ENCODE data around the gene UCP3.
"Not testable (repeated sequence)": the region's sequence is repeated elsewhere in the genome, so short reads cannot be mapped to it uniquely, and the experiment has no call there.

The UCP3 gene

DNA sequence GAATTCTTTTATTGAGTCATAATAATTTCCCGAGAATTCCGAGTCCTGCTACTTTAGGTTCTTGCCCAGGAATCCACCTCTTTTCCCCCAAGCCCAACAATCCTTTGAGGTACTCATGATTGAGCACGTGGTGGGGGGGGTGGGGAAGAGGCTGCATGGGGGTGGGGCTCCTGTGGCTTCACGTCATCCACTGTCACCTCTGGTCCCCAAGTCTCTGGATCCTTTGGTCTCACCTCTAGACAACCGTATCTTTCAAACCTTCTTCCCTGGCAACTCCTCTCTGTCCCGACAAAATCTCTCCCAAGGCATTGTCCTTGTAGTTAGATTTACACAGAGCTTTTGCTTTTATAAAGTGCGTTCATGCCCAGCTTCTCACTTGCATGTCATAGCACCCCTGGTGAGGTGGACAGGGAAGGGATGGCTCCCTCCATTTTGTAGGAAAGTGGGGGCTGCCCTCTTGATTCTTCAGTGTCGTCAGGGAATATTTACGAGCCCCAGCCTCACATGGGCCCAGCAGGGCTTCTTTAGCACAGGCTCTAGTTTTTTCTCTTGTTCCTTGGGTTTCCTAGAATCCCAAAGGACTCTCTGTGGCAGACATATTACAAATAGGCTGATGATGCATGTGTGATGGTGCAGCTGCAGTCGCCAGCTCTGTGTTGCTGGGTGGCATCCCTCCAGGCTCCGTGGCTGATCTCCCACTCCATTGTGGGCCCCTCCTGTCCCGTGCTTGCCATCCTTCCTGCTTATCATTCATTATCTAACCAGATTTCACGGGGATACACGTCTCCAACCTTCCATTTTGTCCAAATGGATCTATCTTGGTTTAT is 8.4 kb downstream of the UCP3 start:
- DNase-seq: no peak

DNA sequence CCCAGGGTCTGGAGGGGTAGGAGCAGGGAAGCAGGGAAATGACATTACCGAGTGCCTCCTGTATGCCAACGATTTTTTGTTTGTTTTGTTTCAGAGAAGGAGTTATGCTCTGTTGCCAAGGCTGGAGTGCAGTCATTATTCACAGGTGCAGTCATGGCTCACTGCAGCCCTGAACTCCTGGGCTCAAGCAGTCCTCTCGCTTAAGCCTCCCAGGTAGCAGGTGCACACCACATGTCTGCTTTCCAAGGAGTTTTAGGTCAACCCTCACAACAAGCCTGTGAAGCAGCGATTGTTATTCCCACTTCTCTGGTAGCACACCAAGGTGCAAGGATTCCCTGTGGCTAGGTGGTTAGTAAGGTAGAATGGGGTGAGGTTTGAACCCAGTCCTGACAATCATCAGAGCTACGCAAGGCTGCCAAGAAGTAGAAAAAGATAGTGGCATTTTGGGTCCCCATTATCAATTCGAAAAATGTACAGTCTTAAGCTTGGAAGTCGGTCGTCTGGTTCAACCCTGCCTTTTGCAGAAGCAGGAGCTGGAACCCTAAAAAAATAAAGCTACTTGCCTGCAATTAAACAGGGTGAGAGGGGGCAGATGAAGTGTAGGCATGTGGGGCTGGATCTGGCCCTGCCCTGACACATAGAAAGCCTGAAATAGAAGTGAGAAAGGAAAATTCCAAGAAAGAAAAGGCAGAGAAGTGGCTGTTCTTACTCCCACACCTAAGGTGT is 9.1 kb downstream of the UCP3 start:
- no peak for DNase-seq

DNA sequence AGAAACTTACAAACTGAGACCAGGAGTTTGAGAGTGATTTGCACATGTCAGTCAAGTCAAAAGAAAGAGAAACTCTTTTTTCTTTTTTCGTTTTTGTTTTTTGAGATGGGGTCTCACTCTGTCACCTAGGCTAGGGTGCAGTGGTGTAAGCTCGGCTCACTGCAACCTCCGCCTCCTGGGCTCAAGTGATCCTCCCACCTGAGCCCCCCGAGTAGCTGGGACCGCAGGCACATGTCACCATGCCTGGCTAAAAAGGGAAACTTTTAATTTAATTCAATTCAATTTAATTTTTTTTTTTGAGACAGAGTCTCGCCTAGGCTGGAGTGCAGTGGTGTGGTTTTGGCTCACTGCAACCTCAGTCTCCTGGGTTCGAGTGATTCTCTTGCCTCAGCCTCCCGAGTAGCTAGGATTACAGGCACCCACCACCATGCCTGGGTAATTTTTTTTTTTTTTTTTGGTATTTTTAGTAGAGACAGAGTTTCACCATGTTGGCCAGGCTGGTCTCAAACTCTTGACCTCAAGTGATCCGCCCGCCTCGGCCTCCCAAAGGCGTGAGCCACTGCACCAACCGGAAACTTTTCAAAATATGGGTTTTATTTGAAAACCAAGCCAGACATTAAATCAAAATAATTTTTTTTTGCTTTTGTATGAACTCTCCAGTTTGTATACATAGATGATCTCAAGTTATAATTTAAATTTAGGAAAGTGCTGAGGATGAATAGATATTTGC is 9.9 kb downstream of the UCP3 start:
- no peak for DNase-seq

DNA sequence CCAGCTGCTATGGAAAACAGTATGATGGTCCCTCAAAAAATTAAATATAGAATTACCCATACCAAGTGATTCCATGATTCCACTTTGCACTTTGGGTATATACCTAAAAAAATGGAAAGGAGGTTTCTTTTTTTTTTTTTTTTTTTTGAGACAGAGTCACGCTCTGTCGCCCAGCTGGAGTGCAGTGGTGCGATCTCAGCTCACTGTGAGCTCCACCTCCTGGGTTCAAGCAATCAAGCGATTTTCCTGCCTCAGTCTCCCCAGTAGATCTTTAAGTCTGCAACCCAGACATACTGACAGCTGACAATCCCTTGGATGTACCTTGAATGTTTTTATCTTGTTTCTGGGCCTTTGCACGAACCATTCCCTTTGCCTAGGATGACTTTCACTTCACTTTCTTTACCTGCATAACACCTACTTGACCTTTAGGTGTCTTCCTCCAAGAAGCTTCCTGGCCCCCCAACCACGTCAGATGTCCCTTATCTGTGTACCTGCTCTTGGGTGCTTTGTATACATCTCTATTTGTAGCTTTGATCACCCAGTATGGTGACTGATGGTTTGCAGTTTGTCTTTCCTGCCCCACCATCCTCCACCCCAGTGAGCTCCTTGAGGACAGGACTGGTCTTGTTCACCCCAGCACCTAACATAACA is 11.6 kb downstream of the UCP3 start:
- no peak for DNase-seq

DNA sequence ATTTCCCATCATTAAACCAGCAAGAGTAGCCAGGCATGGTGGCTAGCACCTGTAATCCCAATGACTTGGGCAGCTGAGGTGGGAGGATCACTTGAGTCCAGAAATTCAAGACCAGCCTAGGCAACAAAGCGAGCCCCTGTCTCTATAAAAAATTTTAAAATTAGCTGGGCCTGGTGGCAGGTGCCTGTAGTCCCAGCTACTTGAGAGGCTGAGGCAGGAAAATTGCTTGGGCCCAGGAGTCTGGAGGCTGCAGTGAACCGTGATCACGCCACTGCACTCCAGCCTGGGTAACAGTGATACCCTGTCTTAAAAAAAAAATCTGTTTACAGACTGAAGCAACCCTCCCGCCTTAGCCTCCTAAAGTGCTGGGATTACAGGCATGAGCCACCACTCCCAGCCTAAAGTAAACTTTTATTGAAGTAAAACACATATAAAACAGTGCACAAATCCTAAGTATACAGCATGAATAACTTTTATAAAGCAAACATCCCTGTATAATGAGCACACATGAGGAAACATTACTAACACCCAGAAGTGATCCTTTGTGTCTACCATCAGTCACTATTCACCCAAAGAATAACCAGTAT is 12.6 kb downstream of the UCP3 start:
- DNase-seq: no peak

DNA sequence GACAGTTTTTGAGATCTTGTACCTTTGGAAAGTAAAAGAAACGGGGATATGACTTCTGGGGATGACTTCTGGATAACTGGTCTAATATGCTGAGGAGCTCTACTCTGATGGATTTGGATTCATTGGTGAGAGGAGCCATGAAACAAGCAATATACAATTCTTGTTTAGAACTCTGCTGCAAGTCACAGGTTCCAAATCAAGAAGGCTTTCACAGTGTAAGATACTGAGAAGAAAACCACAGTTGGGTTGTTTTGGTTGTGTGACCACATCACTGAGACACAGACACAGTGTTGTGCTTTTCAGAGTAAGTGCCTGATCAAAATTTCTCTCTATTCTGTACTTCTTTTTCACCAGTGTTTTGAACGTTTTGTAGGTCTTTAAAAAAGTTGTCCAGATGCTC is 13.2 kb downstream of the UCP3 start:
- peak; percentile 54 for DNase-seq

DNA sequence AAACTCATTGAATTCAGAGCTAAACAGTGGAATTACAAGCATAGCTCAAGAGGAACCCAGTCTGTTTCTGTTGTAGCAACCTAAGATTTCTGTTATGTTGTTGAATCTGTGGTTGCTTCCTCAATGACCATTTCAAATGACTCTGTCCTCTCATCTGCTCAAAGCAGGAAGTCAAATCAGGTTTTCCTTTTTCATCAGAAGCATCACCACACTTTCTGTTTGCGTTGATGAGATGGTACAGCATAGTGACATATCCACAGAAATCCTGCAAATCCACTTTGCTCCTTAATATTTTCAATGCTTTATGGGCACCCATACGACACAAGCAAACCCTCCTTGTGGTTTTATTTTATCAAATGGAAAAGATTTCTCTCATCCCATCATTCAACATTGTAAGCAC is 13.6 kb downstream of the UCP3 start:
- no peak for DNase-seq

DNA sequence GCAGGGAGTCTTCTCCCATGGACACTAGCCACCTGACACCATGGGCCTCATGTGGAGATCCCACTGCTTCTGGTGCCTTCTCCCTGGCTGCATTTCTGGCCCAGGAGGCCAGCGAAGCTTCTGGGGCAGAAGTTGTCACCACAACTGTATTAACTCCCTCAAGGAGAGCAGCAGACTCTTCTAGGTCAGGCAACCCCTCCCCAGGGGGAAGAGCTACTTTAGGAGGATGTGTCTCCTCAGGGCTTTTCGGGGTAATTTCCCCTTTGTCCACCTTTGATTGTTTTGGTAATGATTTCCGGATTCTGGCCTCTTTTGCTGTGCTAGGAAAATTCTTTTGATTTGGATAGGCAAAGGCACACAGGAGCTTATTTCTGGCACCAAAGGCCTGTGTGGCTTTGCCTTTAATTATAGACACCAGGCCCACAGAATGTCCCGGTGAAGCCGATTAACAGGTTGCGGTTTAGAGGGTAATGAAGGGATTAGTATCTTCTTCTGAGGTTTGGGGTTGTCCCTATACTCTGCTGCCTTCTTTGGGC is 17.3 kb downstream of the UCP3 start:
- DNase-seq: no peak

DNA sequence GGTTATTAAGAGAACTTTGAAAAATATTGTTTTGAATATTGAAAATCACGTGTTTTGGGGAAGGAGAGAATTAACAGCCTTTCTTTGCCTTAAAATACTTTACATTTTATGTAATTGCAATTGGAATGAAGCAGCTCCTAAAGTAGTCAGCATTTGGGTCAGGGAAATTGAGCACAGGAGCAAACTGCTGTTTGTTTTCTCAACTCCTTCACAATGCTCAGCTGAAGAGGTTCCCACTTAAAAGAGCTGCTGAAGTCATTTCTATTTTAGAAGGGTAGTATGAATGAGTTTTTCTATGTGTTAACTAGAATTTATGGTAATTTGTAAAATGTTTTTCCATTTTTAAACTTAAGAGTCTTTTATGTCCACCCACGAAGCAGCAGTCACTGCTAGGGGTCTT is 18.2 kb downstream of the UCP3 start:
- no peak for DNase-seq

DNA sequence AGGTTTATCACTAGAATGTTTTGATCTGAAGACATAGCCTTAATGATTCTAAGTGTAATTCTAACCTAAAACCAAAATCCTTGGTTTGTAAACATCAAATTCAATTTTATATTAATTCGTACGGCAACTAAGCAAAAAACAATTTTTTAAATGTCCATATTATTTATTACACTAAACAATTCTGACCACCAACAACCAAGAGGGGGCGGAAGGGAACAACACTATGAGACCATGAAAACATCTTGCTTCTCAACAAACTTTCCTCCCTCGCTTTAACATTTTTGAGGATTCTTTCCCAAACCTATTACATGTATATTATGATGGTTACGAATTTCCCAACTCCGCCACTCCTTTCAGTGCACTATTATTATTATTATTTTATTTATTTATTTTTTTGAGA is 19.7 kb downstream of the UCP3 start:
- DNase-seq: no peak

DNA sequence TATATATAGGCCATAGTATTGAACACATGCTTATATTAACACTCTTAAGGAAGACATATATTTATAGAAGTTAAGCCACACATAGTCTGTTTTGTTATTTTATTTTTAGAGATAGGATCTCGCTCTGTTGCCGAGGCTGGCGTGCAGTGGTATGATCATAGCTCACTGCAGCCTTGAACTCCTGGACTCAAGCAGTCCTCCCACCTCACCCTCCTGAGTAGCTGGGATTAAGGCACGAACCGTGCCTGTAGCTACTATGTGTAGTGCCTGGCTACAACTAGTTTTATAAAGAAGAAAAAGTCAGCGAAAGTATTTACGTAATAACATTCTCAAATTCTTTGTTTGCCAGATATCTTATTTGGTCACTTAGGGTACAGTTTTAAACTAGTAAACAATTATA is 20.7 kb downstream of the UCP3 start:
- DNase-seq: no peak

DNA sequence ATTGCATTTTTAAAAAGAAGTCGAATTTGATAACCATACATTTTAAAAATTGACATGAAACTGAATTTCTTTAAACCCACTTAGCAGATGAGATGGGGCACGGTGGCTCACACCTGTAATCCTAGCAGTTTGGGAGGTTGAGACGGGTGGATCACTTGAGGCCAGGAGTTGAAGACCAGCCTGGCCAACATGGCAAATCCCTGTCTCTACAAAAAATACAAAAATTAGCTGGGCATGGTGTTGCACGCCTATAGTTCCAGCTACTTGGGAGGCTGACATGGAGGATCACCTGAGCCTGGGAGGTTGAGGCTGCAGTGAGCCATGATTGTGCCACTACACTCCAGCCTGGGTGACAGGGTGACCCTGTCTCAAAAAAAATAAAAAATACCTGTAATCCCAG is 23.2 kb downstream of the UCP3 start:
- not testable (repeated sequence) for DNase-seq

DNA sequence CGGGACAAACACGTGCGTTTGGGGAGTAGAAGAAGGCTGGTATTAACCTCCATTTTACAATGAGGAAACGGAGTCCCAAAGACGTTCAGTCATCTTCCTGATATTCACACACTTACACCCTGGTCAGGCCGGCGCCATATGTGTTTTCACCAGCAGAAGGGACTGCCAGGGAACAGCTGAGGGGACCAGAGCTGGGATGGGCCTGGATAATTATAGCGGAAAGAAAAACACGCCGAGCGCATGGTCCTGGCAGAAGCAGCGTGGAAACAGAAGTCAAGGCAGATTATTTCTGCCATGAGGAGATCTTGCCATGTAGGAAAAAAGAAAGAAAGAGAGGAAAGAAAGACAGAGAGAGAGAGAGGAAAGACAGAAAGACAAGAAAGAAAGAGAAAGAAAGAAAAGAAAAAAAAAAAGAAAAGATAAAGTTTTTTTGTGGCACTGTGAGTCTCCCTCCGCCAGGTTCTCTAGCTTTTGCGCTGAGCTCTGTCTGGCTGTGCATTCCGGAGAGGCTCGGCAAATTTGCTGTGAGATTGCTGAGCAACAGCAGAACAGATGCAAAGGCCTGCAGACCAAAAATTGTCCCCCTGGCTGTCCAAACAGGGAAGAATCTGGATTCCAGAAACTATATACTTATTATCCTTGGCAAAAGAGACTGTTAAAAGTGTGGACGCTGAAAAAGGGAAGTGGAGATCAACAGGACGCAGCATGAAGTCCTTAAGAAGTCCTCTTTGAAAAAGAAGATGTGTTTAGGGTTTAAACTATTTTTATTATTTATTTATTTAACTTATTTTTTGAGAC is 24.9 kb downstream of the UCP3 start:
- no peak for DNase-seq

DNA sequence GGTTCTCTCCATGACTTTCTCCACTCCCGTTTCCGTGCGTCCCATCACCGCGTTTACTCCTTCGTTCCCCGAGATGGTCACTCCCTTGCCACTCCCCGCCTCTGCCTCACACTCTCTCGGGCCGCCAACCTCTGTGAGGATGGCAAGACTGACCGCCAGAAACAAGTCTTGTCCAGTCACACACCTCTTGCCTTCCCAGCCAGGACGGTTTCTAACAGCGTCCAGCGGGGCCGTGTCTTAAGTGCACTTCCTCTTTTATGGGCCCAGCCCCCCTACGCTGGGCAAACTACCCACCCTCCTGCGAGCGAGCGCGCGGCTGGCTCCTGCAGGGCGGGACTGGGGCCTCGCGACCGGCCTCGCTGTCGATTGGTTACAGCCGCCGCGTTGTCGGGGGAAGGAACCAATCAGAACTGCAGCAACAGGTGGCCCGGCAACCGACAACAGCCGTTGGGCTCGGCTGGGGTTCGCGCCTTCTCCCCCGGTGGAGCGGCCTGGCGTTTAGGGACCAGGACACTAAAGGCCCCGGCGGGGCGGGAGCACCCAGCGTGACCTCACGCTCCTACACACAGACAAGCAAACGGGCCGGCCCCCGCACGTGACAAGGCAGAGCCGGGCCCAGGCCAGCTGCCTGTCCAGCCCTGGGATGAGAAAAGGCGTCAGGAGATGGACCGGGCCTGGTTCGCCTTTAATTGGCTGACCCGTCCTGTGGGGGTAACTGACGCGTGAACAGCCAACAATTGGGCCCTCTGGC is 25.7 kb downstream of the UCP3 start:
- DNase-seq: peak; percentile 90

DNA sequence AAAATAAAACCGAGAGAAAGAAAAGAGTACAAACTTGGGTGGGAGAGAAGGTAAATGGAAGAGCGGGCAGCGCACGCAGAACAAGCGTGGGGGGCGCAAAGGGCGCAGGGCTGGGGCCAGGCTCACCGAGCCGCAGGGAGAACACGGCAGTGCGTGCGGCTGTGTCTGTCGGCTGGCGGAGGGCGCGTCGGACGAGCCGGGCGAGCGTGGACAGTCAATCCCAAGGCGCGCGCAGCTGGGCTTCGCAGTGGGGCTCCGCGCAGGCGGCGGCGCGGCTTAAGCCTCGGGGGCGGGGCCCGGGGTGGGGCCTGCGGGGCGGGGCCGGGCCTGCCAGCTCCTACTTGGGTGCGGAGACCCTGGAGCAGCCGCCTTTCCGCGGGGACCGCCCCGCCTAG is 26.3 kb downstream of the UCP3 start, which contains the start of gene UCP2:
UCP2 (minus strand) TSS at position 249 of the 395 bp plus-strand sequence. CDS start 4,465 bp downstream, outside the sequence.
- DNase-seq: peak; percentile 71

DNA sequence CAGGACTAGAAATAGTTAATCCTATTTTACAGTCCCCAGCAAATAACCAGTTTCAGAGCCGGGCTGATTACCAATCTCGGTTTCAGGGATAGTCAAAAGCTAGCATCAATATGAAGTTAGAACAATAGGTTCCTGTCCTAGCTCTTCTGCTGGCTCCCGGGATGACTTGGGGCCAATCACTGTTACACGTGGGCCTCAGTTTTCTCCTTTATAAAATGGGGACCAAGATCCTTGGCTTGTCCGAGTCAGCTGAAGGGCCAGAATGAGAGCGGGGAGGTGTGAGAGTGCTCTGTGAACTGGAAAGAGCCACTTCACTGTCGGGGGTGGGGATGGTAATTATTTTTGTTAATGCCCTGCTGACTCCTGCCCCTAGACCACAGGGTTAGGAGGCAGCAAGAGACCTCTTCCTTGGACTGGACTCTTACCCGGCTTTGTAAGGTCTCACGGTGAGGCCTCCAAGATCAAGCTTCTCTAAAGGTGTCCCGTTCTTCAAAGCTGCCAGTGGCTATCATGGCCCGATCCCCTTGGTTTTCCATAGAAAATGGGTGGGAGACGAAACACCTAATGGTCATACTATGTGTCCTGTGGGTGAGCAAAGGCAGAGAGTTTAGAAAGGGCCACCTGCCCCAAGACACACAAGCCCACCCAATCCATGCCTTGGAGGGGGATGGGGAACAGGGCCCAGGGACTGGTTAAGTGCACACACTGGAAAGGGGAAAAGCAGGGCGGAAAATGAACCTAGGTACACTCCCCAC is 27.7 kb downstream of the UCP3 start:
- no peak for DNase-seq

DNA sequence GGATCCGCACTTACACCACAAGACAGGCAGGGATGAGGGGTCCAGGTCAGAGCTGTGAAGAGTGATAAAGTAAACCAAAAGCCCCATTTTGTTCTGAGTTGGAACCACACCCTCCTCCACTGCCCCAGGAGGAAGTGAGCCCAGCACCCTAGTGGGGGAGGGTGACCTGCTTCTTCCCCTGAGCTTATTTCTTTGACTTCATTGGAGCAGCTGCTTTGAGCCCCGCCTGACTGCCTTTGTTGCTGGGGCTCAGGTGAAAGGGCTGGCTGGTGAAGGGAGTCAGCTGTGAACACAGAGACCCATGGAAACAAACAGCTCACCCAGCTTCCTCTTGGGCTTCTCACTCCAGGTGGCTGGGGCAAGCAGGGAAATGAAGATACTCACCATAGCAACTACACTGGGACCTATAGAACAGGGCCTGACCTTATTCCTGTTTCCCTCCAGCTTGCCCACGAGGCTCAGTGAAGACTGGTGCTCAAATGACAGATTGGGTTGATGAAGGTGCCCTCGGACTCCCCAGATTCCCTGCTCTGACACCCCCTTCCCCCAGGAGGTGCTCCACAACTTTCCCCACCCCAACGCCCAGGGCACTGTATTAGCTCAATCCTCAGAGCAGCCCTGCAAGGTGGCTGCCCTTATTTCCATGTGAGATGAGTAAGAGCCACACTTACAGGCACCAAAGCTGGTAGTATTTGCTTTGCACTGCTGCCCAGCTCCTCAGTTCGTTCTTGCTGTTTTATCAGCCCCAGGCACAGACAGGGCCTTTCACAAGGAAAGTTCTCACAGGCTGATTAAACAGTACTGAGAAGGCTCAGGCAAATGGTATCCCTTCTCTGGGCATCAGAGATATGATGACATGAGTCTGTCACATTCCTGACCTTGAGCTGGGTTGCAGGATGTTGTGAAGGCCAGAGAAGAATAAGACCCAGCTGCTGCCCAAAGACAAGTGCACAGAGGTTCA is 28.6 kb downstream of the UCP3 start:
- peak; percentile 72 for DNase-seq

DNA sequence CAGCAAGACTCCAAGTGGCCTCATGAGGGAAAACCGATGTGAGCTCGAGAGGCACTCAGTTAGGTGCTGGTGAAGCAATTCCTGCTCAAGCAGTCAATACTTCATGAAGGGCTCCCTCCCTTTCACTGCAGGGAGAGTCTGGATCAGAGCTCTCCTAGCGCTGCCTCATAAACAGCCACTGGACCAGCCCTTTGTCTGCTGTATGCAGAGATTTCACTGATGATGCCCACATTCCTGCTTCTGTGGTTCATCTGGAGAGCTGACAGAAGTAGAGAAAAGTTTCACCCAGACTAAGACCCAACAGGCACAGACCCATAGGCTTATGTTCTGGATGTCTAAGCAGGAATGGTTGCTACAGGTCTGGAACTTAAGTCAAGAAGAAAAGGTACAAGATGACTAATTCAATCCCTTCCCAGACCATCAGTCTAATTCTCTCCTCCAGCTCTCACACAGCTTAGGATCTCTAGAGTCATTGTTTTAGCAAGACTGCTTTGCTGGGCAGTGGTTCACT is 30.3 kb downstream of the UCP3 start:
- no peak for DNase-seq
